Upper lobe of right lung (tissue), 1 donor: ENCODE results near the gene MAOB. TPM values are rescaled to one million over a fixed set of nuclear protein-coding genes. Genes with fewer than 3 reads are reported as not detected.

Experiments used
- ATAC-seq: fragments of 200-7000 bp; cut with Tn5 transposase; one replicate; pipeline ENCODE4 v1.9.1; 2020; ENCODE audit warnings: mild to moderate bottlenecking, moderate library complexity
- DNase-seq: peaks from one replicate; pipeline ENCODE4 v3.0.0-alpha.2; 2020
- H3K27ac ChIP-seq: fragments of 200-600 bp; one replicate; pipeline ENCODE4 v1.8.0; 2022
- H3K27me3 ChIP-seq: fragments of 200-600 bp; one replicate; pipeline ENCODE4 v1.8.0; 2022; ENCODE audit warnings: mild to moderate bottlenecking
- H3K36me3 ChIP-seq: fragments of 200-600 bp; one replicate; pipeline ENCODE4 v1.8.0; 2022
- H3K4me1 ChIP-seq: fragments of 200-600 bp; one replicate; pipeline ENCODE4 v1.8.0; 2022
- H3K4me3 ChIP-seq: fragments of 200-600 bp; one replicate; pipeline ENCODE4 v1.8.0; 2022; ENCODE audit warnings: mild to moderate bottlenecking
- H3K9me3 ChIP-seq: fragments of 200-600 bp; one replicate; pipeline ENCODE4 v1.8.0; 2022
- intact Hi-C: fragments of 100-400 bp; cut with DNase I; formaldehyde crosslinking; loops from one replicate; pipeline ENCODE4 v1.11.0; 2022
- total RNA-seq: library from RNA; stranded (reverse); fragmentation: NEBNext Ultra II Directional; extraction: Animal tissue kit (Norgen Biotek cat#: 25700); gene quantifications from one replicate; pipeline ENCODE4 v1.2.1, GENCODE V29; 2021
- TF ChIP-seq, protein P1 (sequence below): fragments of 200-600 bp; IDR thresholded peaks from one replicate; pipeline ENCODE4 v1.8.0; 2022; ENCODE audit warnings: antibody characterized with exemption
- donor health status: DM: no; HTN: yes; CAD: no; lungs with severe emphysema.

The MAOB gene
- total RNA-seq, 1 donor from 2014 or later, result 38.9 TPM

DNA sequence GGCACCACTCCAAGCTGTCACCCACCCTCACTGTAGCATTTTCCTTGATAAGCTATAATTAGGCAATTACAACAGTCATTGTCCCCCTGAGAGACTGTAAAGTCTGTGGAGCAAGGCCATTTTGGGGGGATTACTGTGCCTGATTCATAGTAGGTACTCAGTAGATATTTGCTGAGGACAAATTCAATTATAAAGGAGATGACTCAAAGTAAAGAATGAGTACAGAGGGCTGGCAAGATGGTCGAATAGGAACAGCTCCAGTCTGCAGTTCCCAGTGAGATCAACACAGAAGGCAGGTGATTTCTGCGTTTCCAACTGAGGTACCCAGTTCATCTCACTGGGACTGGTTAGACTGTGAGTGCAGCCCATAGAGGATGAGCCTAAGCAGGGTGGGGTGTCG lies 42.0 kb downstream of the MAOB start:
- Histone ChIP-seq H3K4me1 (no peaks in the 10 kb centered on the region), H3K27me3 (no peaks in the 10 kb centered on the region), H3K36me3 (no peaks in the 10 kb centered on the region), H3K9me3 (no peaks in the 10 kb centered on the region), H3K4me3 (no peak overlapping the region), H3K27ac (no peak overlapping the region)
- TF ChIP-seq, protein P1, sequence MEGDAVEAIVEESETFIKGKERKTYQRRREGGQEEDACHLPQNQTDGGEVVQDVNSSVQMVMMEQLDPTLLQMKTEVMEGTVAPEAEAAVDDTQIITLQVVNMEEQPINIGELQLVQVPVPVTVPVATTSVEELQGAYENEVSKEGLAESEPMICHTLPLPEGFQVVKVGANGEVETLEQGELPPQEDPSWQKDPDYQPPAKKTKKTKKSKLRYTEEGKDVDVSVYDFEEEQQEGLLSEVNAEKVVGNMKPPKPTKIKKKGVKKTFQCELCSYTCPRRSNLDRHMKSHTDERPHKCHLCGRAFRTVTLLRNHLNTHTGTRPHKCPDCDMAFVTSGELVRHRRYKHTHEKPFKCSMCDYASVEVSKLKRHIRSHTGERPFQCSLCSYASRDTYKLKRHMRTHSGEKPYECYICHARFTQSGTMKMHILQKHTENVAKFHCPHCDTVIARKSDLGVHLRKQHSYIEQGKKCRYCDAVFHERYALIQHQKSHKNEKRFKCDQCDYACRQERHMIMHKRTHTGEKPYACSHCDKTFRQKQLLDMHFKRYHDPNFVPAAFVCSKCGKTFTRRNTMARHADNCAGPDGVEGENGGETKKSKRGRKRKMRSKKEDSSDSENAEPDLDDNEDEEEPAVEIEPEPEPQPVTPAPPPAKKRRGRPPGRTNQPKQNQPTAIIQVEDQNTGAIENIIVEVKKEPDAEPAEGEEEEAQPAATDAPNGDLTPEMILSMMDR, result no peak
- no peak for ATAC-seq
- intact Hi-C loops, result no loop called here
- DNase-seq, result no peak

DNA sequence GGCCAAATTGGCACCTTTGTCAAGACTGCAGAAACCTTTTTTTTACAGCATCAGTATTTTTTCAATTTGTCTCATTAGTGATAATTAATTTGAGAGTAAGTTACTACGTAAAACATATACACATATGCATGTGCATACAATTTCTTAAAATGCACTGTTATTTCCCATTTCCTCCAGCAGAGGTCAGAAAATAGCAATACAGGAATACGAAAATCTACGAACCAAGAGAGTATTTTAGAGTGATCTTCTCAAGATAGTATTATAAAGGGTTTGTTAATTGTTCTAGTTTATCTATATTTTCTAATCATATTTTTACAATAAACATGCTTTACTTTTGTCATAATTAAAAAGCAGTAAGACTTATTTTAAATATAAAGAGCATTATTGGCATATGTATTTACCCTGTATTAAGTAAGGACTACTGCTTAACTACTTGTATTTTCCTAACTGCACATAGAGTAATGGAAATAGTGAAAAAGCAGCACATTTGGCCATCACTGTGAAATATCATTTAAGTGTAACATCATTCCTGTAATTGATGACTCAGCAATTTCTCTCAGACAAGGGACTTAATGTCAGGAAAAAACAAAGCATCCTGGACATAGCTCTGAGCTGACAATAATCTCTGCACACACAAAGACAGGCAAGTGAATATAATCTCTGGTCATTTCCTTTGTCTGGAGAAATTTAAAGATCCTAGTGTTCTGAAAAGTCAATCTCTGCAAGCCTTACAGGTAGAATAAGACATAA lies 45.6 kb downstream of the MAOB start:
- Histone ChIP-seq H3K4me3 (no peak overlapping the region), H3K9me3 (no peaks in the 10 kb centered on the region), H3K27me3 (no peaks in the 10 kb centered on the region), H3K4me1 (no peaks in the 10 kb centered on the region), H3K27ac (no peak overlapping the region), H3K36me3 (no peaks in the 10 kb centered on the region)
- TF ChIP-seq, protein P1, result peak; percentile 59
- ATAC-seq (peak; percentile 39), DNase-seq (no peak)
- intact Hi-C loops, result no loop called here

DNA sequence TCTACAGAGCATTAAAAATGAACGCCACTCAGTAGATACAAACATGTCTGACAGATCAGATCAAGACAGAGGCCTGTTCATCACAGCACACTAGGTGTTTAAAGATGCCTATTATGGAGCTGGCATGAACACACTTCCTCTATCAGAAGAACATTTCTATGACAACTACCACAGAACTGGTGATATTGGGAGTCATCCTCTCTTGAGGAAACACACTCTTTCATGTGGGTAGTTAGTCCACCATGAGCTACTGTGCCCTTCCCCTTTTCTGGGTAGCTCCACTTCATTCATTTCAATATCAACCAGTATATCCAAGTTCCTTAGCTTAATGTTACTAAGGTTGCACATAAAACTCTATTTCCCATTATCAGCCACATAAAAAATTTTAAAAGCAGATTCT lies 46.7 kb downstream of the MAOB start:
- H3K27me3 ChIP-seq, result no peaks in the 10 kb centered on the region
- H3K4me3 ChIP-seq, result no peak overlapping the region
- no peaks in the 10 kb centered on the region for H3K36me3 ChIP-seq
- H3K4me1 ChIP-seq, result no peaks in the 10 kb centered on the region
- DNase-seq (no peak), ATAC-seq (peak; percentile 80)
- TF ChIP-seq, protein P1, result no peak
- intact Hi-C loops, result no loop called here
- no peaks in the 10 kb centered on the region for H3K9me3 ChIP-seq
- H3K27ac ChIP-seq, result no peak overlapping the region

DNA sequence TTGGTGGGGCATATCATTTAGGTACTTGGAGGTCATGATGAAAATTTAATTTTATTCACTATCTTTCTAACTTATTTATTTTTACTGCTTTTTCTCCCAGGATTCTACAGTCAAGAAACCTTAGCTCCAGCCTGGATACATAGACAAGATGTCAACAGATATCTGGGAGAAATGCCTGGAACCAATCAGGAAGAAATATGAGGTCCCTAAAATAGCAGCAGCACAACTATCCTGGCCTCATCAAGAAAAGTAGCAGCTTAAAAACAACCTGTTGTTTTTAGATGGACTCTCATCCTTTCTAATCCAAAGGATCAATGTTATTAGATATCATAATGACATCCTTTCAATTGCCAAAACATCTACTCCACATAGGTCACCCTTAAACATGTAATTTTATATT lies 54.5 kb downstream of the MAOB start:
- H3K9me3 ChIP-seq, result no peaks in the 10 kb centered on the region
- H3K27me3 ChIP-seq, result no peaks in the 10 kb centered on the region
- no peak overlapping the region for H3K27ac ChIP-seq
- H3K36me3 ChIP-seq, result no peaks in the 10 kb centered on the region
- H3K4me1 ChIP-seq, result no peaks in the 10 kb centered on the region
- TF ChIP-seq, protein P1, result no peak
- ATAC-seq, result no peak
- no peak overlapping the region for H3K4me3 ChIP-seq
- intact Hi-C loops, result no loop called here
- DNase-seq, result no peak

DNA sequence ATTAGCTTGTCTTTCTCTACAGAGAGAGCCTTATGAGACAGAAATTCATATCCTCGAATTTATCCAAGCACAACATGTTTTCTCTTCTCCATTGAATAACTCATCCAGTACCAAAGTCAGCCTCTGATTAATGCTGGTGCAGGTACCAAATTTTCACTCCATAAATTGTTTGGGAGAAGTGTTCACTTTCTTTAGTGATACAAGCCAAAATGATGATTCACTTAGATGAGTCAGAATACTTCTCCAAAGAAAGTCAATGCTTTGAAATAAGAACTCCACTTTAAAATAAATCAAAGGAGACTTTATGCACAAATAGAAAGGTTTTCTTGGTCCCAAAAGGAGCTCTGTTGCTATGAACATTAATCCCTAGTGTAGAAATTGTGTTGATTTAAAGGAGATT lies 60.2 kb downstream of the MAOB start:
- no peak overlapping the region for H3K27ac ChIP-seq
- no peak overlapping the region for H3K4me3 ChIP-seq
- H3K9me3 ChIP-seq, result no peaks in the 10 kb centered on the region
- no peaks in the 10 kb centered on the region for H3K36me3 ChIP-seq
- TF ChIP-seq, protein P1, result no peak
- H3K4me1 ChIP-seq, result no peaks in the 10 kb centered on the region
- DNase-seq, result no peak
- ATAC-seq, result no peak
- intact Hi-C loops, result no loop called here
- no peaks in the 10 kb centered on the region for H3K27me3 ChIP-seq

DNA sequence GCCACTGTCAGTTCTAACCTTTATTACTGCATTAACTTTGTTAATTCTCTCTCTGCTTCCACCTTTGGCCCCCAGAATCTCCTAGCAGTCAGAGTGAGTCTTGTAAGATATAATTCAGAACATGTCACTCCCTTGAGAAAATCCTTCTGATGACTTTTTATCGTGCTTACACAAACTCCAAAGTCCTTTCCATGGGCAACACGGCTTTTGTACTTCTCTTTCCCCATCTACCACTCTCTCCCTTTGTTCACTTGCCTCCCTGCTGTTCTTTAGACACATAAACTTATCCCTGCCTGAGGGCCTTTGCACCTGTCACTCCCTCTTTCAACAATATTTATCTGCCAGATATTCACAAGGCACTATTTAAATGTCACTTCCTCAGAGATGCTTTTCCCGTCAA lies 64.8 kb downstream of the MAOB start:
- H3K27me3 ChIP-seq, result no peaks in the 10 kb centered on the region
- H3K9me3 ChIP-seq, result no peaks in the 10 kb centered on the region
- DNase-seq (no peak), ATAC-seq (no peak)
- no peak overlapping the region for H3K27ac ChIP-seq
- no peak overlapping the region for H3K4me3 ChIP-seq
- no peaks in the 10 kb centered on the region for H3K4me1 ChIP-seq
- TF ChIP-seq, protein P1, result no peak
- H3K36me3 ChIP-seq, result no peaks in the 10 kb centered on the region
- intact Hi-C loops, result no loop called here
